Endothelial cell of umbilical vein (primary cell): Measurements from ENCODE around the gene ALOX5AP.

Source experiments
- CTCF ChIP-seq, 2 donors: IDR thresholded peaks; 1 replicate in 1 of 2; 2 replicates in 1 of 2; pipeline ENCODE4 v1.5.1; 2011; ENCODE audit warnings: low read length in 2 of 2, mild to moderate bottlenecking in 2 of 2, moderate library complexity in 2 of 2, control low read depth in 1 of 2, inconsistent platforms in 1 of 2, low read depth in 1 of 2; ENCODE audit not compliant: insufficient read depth in 1 of 2; ENCODE audit errors: extremely low read depth in 1 of 2
- EZH2 ChIP-seq: IDR thresholded peaks from 2 replicates; pipeline ENCODE4 v1.6.1; 2012; ENCODE audit warnings: borderline replicate concordance, low read depth, mild to moderate bottlenecking, moderate library complexity, low read length, inconsistent platforms; ENCODE audit not compliant: severe bottlenecking
- FOS ChIP-seq: IDR thresholded peaks from 2 replicates; pipeline ENCODE4 v1.6.1; 2011; ENCODE audit warnings: mild to moderate bottlenecking, low read length, moderate library complexity, borderline replicate concordance; ENCODE audit not compliant: insufficient read depth
- JUN ChIP-seq: IDR thresholded peaks from 2 replicates; pipeline ENCODE4 v1.6.1; 2011; ENCODE audit warnings: borderline replicate concordance, low read depth; ENCODE audit not compliant: insufficient read length, insufficient read depth
- MAX ChIP-seq: IDR thresholded peaks from 2 replicates; pipeline ENCODE4 v1.6.1; 2011; ENCODE audit not compliant: insufficient read depth, insufficient read length
- MYC ChIP-seq: IDR thresholded peaks from one replicate; pipeline ENCODE4 v1.6.1; 2011; ENCODE audit warnings: mild to moderate bottlenecking, low read depth, low read length
- POLR2A ChIP-seq: IDR thresholded peaks from 2 replicates; pipeline ENCODE4 v1.6.1; 2012; ENCODE audit warnings: low read depth, mild to moderate bottlenecking, control low read depth, low read length
- POLR2AphosphoS5 ChIP-seq: IDR thresholded peaks from 2 replicates; pipeline ENCODE4 v1.6.1; 2012; ENCODE audit warnings: low read depth, mild to moderate bottlenecking, control low read depth, low read length, moderate library complexity; ENCODE audit not compliant: insufficient read depth

GRCh38 chr13:30762643-30763042 is 27.3 kb downstream of the ALOX5AP start:
- no peak for TF ChIP-seq POLR2AphosphoS5
- no peak for TF ChIP-seq EZH2
- no peak for TF ChIP-seq CTCF (IDR thresholded peaks at IDR 0.05; ENCODE audit: extremely low read depth in 1 of 2, insufficient read depth in 1 of 2, low read depth in 1 of 2, low read length in 2 of 2)
- TF ChIP-seq MAX = no peak
- TF ChIP-seq POLR2A = no peak
- no peak for TF ChIP-seq MYC
- TF ChIP-seq JUN = no peak
- TF ChIP-seq FOS = no peak
